Neural progenitor cell (in vitro differentiated cells): ENCODE results near the gene CCDC85C. TPM values are rescaled to one million over a fixed set of nuclear protein-coding genes. Genes with fewer than 3 reads are reported as not detected.

ENCODE experiments used
- DNase-seq: peaks from one replicate; pipeline ENCODE4 v3.0.0-alpha.2; 2016; ENCODE audit warnings: low spot score
- H2AFZ ChIP-seq: fragments of 200-600 bp; sonication (generic); replicated peaks from 2 replicates; pipeline ENCODE4 v1.6.1; 2016; ENCODE audit warnings: antibody characterized with exemption
- H3F3A ChIP-seq: fragments of 200-600 bp; sonication (generic); 2 replicates; pipeline ENCODE4 v1.6.1; 2016; ENCODE audit warnings: antibody characterized with exemption, low read depth
- H3K27ac ChIP-seq: fragments of 200-600 bp; sonication (generic); 2 replicates; pipeline ENCODE4 v1.5.1; 2016; ENCODE audit warnings: mild to moderate bottlenecking
- H3K27me3 ChIP-seq: fragments of 200-600 bp; sonication (generic); 2 replicates; pipeline ENCODE4 v1.6.1; 2016; ENCODE audit warnings: mild to moderate bottlenecking, moderate library complexity
- H3K36me3 ChIP-seq: fragments of 200-600 bp; sonication (generic); 2 replicates; pipeline ENCODE4 v1.5.1; 2016
- H3K4me1 ChIP-seq: fragments of 200-600 bp; sonication (generic); 2 replicates; pipeline ENCODE4 v1.6.1; 2016; ENCODE audit warnings: mixed run types
- H3K4me2 ChIP-seq: fragments of 200-600 bp; sonication (generic); 2 replicates; pipeline ENCODE4 v1.6.1; 2016
- H3K4me3 ChIP-seq: fragments of 200-600 bp; sonication (generic); 2 replicates; pipeline ENCODE4 v1.5.1; 2016
- H3K79me2 ChIP-seq: fragments of 200-600 bp; sonication (generic); 2 replicates; pipeline ENCODE4 v1.6.1; 2016; ENCODE audit warnings: low read depth
- H3K9ac ChIP-seq: fragments of 200-600 bp; sonication (generic); 2 replicates; pipeline ENCODE4 v1.6.1; 2016
- H3K9me3 ChIP-seq: fragments of 200-600 bp; sonication (generic); 2 replicates; pipeline ENCODE4 v1.5.1; 2016; ENCODE audit warnings: low read depth
- H4K20me1 ChIP-seq: fragments of 200-600 bp; sonication (generic); 2 replicates; pipeline ENCODE4 v1.6.1; 2016; ENCODE audit warnings: low read depth
- H3K27ac Mint-ChIP-seq: 3 replicates; pipeline ENCODE4 v1.8.0; 2021; ENCODE audit warnings: mixed read lengths
- H3K27me3 Mint-ChIP-seq: 2 replicates; pipeline ENCODE4 v1.8.0; 2022; ENCODE audit warnings: low read depth, mild to moderate bottlenecking, inconsistent platforms, moderate library complexity, mixed read lengths; ENCODE audit not compliant: insufficient read depth
- H3K36me3 Mint-ChIP-seq: 3 replicates; pipeline ENCODE4 v1.8.0; 2021; ENCODE audit warnings: mixed read lengths
- H3K4me1 Mint-ChIP-seq: 3 replicates; pipeline ENCODE4 v1.8.0; 2021; ENCODE audit warnings: mixed read lengths
- H3K4me3 Mint-ChIP-seq: 3 replicates; pipeline ENCODE4 v1.8.0; 2021; ENCODE audit warnings: mild to moderate bottlenecking, moderate library complexity, mixed read lengths
- H3K9me3 Mint-ChIP-seq: 3 replicates; pipeline ENCODE4 v1.8.0; 2020; ENCODE audit warnings: mixed read lengths
- EZH2 ChIP-seq: fragments of 200-600 bp; sonication (generic); IDR thresholded peaks from 2 replicates; pipeline ENCODE4 v1.6.1; 2017; ENCODE audit warnings: antibody characterized with exemption, mild to moderate bottlenecking, moderate library complexity
- EZH2phosphoT487 ChIP-seq: fragments of 200-600 bp; sonication (generic); IDR thresholded peaks from 2 replicates; pipeline ENCODE4 v1.6.1; 2017; ENCODE audit warnings: antibody characterized with exemption
- total RNA-seq: library from RNA; depleted of rRNA; stranded (reverse); fragments of >200 nt; gene quantifications from 2 replicates; pipeline ENCODE4 v1.2.3, GENCODE V29; 2015; ENCODE audit warnings: low replicate concordance
- TF ChIP-seq, protein P1 (sequence below): fragments of 200-600 bp; sonication (generic); IDR thresholded peaks from 2 replicates; pipeline ENCODE4 v1.5.1; 2017; ENCODE audit warnings: antibody characterized with exemption, mild to moderate bottlenecking

The CCDC85C gene
- total RNA-seq, 1 donor from 2014 or later: 19.0 TPM

DNA sequence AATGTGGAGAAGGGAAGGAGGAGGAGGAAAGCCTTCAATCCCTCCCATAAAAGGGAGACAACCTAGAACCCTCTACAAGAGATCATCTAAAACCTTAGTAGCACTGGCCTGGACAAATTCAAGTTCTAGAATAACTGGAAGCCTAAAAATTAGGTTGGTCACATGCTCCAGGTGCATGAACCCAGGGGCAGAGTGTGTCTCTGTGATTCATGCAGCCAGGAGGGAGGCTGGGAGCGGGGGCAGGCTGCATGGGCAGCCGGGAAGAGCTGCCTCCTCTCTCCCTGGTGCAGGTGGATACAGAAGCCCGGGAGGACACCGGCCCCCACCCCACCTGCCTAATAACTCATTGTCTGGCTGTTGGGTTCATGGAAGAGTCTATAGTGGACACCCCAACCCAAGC is 38.6 kb downstream of the CCDC85C start:
- H3K9me3 ChIP-seq: no peaks in the 10 kb centered on the region
- TF ChIP-seq EZH2 (no peak), EZH2phosphoT487 (no peak)
- TF ChIP-seq, protein P1, sequence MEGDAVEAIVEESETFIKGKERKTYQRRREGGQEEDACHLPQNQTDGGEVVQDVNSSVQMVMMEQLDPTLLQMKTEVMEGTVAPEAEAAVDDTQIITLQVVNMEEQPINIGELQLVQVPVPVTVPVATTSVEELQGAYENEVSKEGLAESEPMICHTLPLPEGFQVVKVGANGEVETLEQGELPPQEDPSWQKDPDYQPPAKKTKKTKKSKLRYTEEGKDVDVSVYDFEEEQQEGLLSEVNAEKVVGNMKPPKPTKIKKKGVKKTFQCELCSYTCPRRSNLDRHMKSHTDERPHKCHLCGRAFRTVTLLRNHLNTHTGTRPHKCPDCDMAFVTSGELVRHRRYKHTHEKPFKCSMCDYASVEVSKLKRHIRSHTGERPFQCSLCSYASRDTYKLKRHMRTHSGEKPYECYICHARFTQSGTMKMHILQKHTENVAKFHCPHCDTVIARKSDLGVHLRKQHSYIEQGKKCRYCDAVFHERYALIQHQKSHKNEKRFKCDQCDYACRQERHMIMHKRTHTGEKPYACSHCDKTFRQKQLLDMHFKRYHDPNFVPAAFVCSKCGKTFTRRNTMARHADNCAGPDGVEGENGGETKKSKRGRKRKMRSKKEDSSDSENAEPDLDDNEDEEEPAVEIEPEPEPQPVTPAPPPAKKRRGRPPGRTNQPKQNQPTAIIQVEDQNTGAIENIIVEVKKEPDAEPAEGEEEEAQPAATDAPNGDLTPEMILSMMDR: no peak
- H3K36me3 Mint-ChIP-seq: peaks cover 3% of the 10 kb centered on the region
- no peaks in the 10 kb centered on the region for H3K27me3 ChIP-seq
- no peak overlapping the region for H3K27ac ChIP-seq
- H3K79me2 ChIP-seq: peaks cover 91% of the 10 kb centered on the region
- no peak overlapping the region for H3K4me3 ChIP-seq
- H3K4me1 Mint-ChIP-seq: peaks cover 80% of the 10 kb centered on the region
- peaks cover 99% of the 10 kb centered on the region for H4K20me1 ChIP-seq
- peaks cover 33% of the 10 kb centered on the region for H3F3A ChIP-seq
- H3K27me3 Mint-ChIP-seq: peaks cover 13% of the 10 kb centered on the region
- H3K4me2 ChIP-seq: peak overlapping the region; percentile 54
- H3K9ac ChIP-seq: no peak overlapping the region
- DNase-seq: no peak
- H3K4me1 ChIP-seq: peaks cover 71% of the 10 kb centered on the region
- no peak overlapping the region for H2AFZ ChIP-seq
- H3K4me3 Mint-ChIP-seq: peak overlapping the region; percentile 55
- H3K9me3 Mint-ChIP-seq: no peaks in the 10 kb centered on the region
- H3K27ac Mint-ChIP-seq: peak overlapping the region; percentile 60
- H3K36me3 ChIP-seq: no peaks in the 10 kb centered on the region

DNA sequence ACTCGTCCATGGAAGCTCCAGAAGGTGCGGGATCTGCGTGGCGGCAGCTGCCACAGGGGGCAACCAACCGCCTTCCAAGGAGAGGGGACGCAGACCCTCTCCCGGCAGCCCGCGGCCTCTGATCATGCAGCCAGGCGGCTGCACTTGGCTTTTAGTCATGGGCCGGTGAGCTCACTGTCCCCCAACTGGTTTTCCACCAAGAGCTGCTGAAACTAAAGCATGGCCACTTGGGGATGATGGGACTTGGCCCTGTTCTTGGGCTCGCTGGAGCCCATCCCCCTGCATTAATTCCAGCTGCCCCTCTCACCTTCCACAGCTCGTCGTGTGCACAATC is 39.1 kb downstream of the CCDC85C start:
- H2AFZ ChIP-seq: no peak overlapping the region
- H3K9ac ChIP-seq: no peak overlapping the region
- H3K36me3 ChIP-seq: no peaks in the 10 kb centered on the region
- H3K4me3 Mint-ChIP-seq: no peak overlapping the region
- peaks cover 96% of the 10 kb centered on the region for H4K20me1 ChIP-seq
- H3K4me2 ChIP-seq: peak overlapping the region; percentile 54
- peaks cover 91% of the 10 kb centered on the region for H3K79me2 ChIP-seq
- no peak overlapping the region for H3K27ac ChIP-seq
- peaks cover 33% of the 10 kb centered on the region for H3F3A ChIP-seq
- DNase-seq: no peak
- peaks cover 14% of the 10 kb centered on the region for H3K27me3 Mint-ChIP-seq
- peaks cover 67% of the 10 kb centered on the region for H3K4me1 ChIP-seq
- H3K9me3 ChIP-seq: no peaks in the 10 kb centered on the region
- H3K27me3 ChIP-seq: no peaks in the 10 kb centered on the region
- peaks cover 3% of the 10 kb centered on the region for H3K36me3 Mint-ChIP-seq
- TF ChIP-seq, protein P1: no peak
- TF ChIP-seq EZH2phosphoT487 (no peak), EZH2 (no peak)
- no peaks in the 10 kb centered on the region for H3K9me3 Mint-ChIP-seq
- no peak overlapping the region for H3K4me3 ChIP-seq
- H3K27ac Mint-ChIP-seq: peak overlapping the region; percentile 60
- H3K4me1 Mint-ChIP-seq: peaks cover 78% of the 10 kb centered on the region

DNA sequence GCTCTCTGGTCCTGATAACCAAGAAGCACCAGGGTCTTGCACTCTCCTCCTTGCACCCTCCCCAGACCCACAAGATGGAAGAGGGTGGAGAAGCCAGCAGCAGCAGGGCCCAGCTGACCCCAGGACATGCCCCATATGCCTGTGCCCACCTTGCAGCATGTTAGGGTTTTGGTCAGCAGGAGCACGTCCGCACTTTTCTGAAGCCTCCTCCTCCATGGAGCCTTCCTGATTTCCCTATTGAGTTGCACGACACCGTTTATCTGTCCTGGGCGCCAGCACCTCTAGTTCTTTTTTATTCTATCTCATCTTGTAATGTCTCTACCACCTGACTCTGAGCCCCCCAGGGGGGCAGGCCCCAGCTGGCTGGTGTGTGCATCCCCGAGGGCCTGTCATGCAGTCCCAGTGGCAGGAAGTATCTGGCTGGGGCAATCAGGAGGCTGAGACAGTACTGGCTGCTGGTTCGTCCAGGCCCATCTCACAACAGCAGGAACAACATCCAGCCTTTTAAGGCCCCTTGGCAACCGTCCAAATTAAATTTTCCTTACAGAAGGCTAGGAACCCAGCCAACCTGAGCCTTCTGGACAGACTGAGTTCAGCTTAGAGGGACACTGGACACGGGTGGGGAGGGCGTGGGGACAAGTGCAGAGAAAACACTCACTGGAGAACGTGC is 39.6 kb downstream of the CCDC85C start:
- no peaks in the 10 kb centered on the region for H3K9me3 ChIP-seq
- H4K20me1 ChIP-seq: peaks cover 94% of the 10 kb centered on the region
- no peaks in the 10 kb centered on the region for H3K9me3 Mint-ChIP-seq
- H3F3A ChIP-seq: peaks cover 33% of the 10 kb centered on the region
- peaks cover 78% of the 10 kb centered on the region for H3K4me1 Mint-ChIP-seq
- no peak overlapping the region for H2AFZ ChIP-seq
- peak overlapping the region; percentile 76 for H3K4me2 ChIP-seq
- H3K4me3 ChIP-seq: no peak overlapping the region
- H3K36me3 Mint-ChIP-seq: peaks cover 3% of the 10 kb centered on the region
- H3K79me2 ChIP-seq: peaks cover 91% of the 10 kb centered on the region
- peak overlapping the region; percentile 38 for H3K4me3 Mint-ChIP-seq
- H3K27me3 Mint-ChIP-seq: peaks cover 15% of the 10 kb centered on the region
- peak overlapping the region; percentile 67 for H3K27ac Mint-ChIP-seq
- TF ChIP-seq, protein P1: no peak
- TF ChIP-seq EZH2 (no peak), EZH2phosphoT487 (no peak)
- peak overlapping the region; percentile 25 for H3K27ac ChIP-seq
- H3K9ac ChIP-seq: no peak overlapping the region
- no peak for DNase-seq
- no peaks in the 10 kb centered on the region for H3K36me3 ChIP-seq
- H3K4me1 ChIP-seq: peaks cover 63% of the 10 kb centered on the region
- no peaks in the 10 kb centered on the region for H3K27me3 ChIP-seq
